HEK293 (cell line): Measurements from ENCODE around the gene ARSB.

Experiments used
- KLF10 ChIP-seq: fragments of 450-650 bp; IDR thresholded peaks from 2 replicates; pipeline ENCODE4 v1.5.1; 2018; ENCODE audit warnings: missing biosample characterization, mild to moderate bottlenecking, missing genetic modification characterization
- MZF1 ChIP-seq: fragments of 450-650 bp; formaldehyde crosslinking; IDR thresholded peaks from 2 replicates; pipeline ENCODE4 v1.5.1; 2017; ENCODE audit warnings: missing biosample characterization, missing genetic modification characterization, borderline replicate concordance
- YY2 ChIP-seq: fragments of 450-650 bp; formaldehyde crosslinking; IDR thresholded peaks from 2 replicates; pipeline ENCODE4 v1.5.1; 2016; ENCODE audit warnings: missing biosample characterization, missing genetic modification characterization
- ZBTB17 ChIP-seq: fragments of 450-650 bp; formaldehyde crosslinking; IDR thresholded peaks from 2 replicates; pipeline ENCODE4 v1.5.1; 2016; ENCODE audit warnings: missing biosample characterization, missing genetic modification characterization
- ZBTB6 ChIP-seq: fragments of 450-650 bp; formaldehyde crosslinking; IDR thresholded peaks from 2 replicates; pipeline ENCODE4 v1.5.1; 2017; ENCODE audit warnings: missing biosample characterization, missing genetic modification characterization
- ZEB2 ChIP-seq: fragments of 450-650 bp; formaldehyde crosslinking; IDR thresholded peaks from 2 replicates; pipeline ENCODE4 v1.5.1; 2016; ENCODE audit warnings: missing biosample characterization, missing genetic modification characterization
- ZIC2 ChIP-seq: fragments of 450-650 bp; formaldehyde crosslinking; IDR thresholded peaks from 2 replicates; pipeline ENCODE4 v1.5.1; 2016; ENCODE audit warnings: missing biosample characterization, missing genetic modification characterization
- ZNF133 ChIP-seq: fragments of 450-650 bp; formaldehyde crosslinking; IDR thresholded peaks from 2 replicates; pipeline ENCODE4 v1.5.1; 2016; ENCODE audit warnings: missing biosample characterization, missing genetic modification characterization
- ZNF146 ChIP-seq: fragments of 450-650 bp; formaldehyde crosslinking; IDR thresholded peaks from 2 replicates; pipeline ENCODE4 v1.5.1; 2016; ENCODE audit warnings: missing biosample characterization, missing genetic modification characterization
- ZNF155 ChIP-seq: fragments of 450-650 bp; formaldehyde crosslinking; IDR thresholded peaks from 2 replicates; pipeline ENCODE4 v1.5.1; 2016; ENCODE audit warnings: missing biosample characterization, missing genetic modification characterization
- ZNF169 ChIP-seq: fragments of 450-650 bp; formaldehyde crosslinking; IDR thresholded peaks from 2 replicates; pipeline ENCODE4 v1.5.1; 2016; ENCODE audit warnings: missing biosample characterization, missing genetic modification characterization
- ZNF174 ChIP-seq: fragments of 450-650 bp; formaldehyde crosslinking; IDR thresholded peaks from 2 replicates; pipeline ENCODE4 v1.5.0; 2017; ENCODE audit warnings: missing biosample characterization, mild to moderate bottlenecking, missing genetic modification characterization
- ZNF175 ChIP-seq: fragments of 450-650 bp; formaldehyde crosslinking; IDR thresholded peaks from 2 replicates; pipeline ENCODE4 v1.5.1; 2016; ENCODE audit warnings: missing biosample characterization, missing genetic modification characterization
- ZNF18 ChIP-seq: fragments of 450-650 bp; formaldehyde crosslinking; IDR thresholded peaks from 2 replicates; pipeline ENCODE4 v1.5.1; 2016; ENCODE audit warnings: missing biosample characterization, missing genetic modification characterization
- ZNF202 ChIP-seq: fragments of 450-650 bp; formaldehyde crosslinking; IDR thresholded peaks from 2 replicates; pipeline ENCODE4 v1.5.1; 2016; ENCODE audit warnings: missing biosample characterization, missing genetic modification characterization, borderline replicate concordance
- ZNF214 ChIP-seq: fragments of 450-650 bp; formaldehyde crosslinking; IDR thresholded peaks from 2 replicates; pipeline ENCODE4 v1.5.1; 2017; ENCODE audit warnings: missing biosample characterization, mild to moderate bottlenecking, missing genetic modification characterization, borderline replicate concordance
- ZNF221 ChIP-seq: fragments of 450-650 bp; formaldehyde crosslinking; IDR thresholded peaks from 2 replicates; pipeline ENCODE4 v1.5.1; 2017; ENCODE audit warnings: missing biosample characterization, missing genetic modification characterization, borderline replicate concordance
- ZNF24 ChIP-seq: fragments of 450-650 bp; formaldehyde crosslinking; IDR thresholded peaks from 2 replicates; pipeline ENCODE4 v1.5.1; 2016; ENCODE audit warnings: missing biosample characterization, missing genetic modification characterization
- ZNF354C ChIP-seq: fragments of 450-650 bp; formaldehyde crosslinking; IDR thresholded peaks from 2 replicates; pipeline ENCODE4 v1.5.1; 2016; ENCODE audit warnings: missing biosample characterization, missing genetic modification characterization, low read depth, borderline replicate concordance
- ZNF366 ChIP-seq: fragments of 450-650 bp; formaldehyde crosslinking; conservative IDR thresholded peaks from 2 replicates; pipeline ENCODE4 v1.5.1; 2016; ENCODE audit warnings: missing biosample characterization, missing genetic modification characterization
- ZNF48 ChIP-seq: fragments of 450-650 bp; formaldehyde crosslinking; IDR thresholded peaks from 2 replicates; pipeline ENCODE4 v1.5.1; 2016; ENCODE audit warnings: missing biosample characterization, missing genetic modification characterization
- ZNF510 ChIP-seq: fragments of 450-650 bp; formaldehyde crosslinking; IDR thresholded peaks from 2 replicates; pipeline ENCODE4 v1.5.1; 2018; ENCODE audit warnings: mild to moderate bottlenecking, missing genetic modification characterization, missing biosample characterization; ENCODE audit not compliant: insufficient replicate concordance
- ZNF521 ChIP-seq: fragments of 450-650 bp; formaldehyde crosslinking; IDR thresholded peaks from 2 replicates; pipeline ENCODE4 v1.5.1; 2017; ENCODE audit warnings: missing biosample characterization, mild to moderate bottlenecking, missing genetic modification characterization
- ZNF530 ChIP-seq: fragments of 450-650 bp; formaldehyde crosslinking; IDR thresholded peaks from 2 replicates; pipeline ENCODE4 v1.5.1; 2016; ENCODE audit warnings: low read depth, missing biosample characterization, missing genetic modification characterization
- ZNF596 ChIP-seq: fragments of 450-650 bp; IDR thresholded peaks from 2 replicates; pipeline ENCODE4 v1.5.0; 2018; ENCODE audit warnings: missing biosample characterization, mild to moderate bottlenecking, missing genetic modification characterization, moderate library complexity
- ZNF610 ChIP-seq: fragments of 450-650 bp; formaldehyde crosslinking; IDR thresholded peaks from 2 replicates; pipeline ENCODE4 v1.5.1; 2016; ENCODE audit warnings: missing biosample characterization, missing genetic modification characterization, borderline replicate concordance
- ZNF624 ChIP-seq: fragments of 450-650 bp; formaldehyde crosslinking; IDR thresholded peaks from 2 replicates; pipeline ENCODE4 v1.5.1; 2017; ENCODE audit warnings: missing biosample characterization, missing genetic modification characterization
- ZNF639 ChIP-seq: fragments of 450-650 bp; formaldehyde crosslinking; IDR thresholded peaks from 2 replicates; pipeline ENCODE4 v1.5.1; 2016; ENCODE audit warnings: missing biosample characterization, missing genetic modification characterization
- ZNF654 ChIP-seq: fragments of 450-650 bp; formaldehyde crosslinking; IDR thresholded peaks from 2 replicates; pipeline ENCODE4 v1.5.1; 2016; ENCODE audit warnings: low read depth, missing biosample characterization, missing genetic modification characterization
- ZNF658 ChIP-seq: fragments of 450-650 bp; formaldehyde crosslinking; IDR thresholded peaks from 2 replicates; pipeline ENCODE4; 2016; ENCODE audit warnings: missing biosample characterization, missing genetic modification characterization
- ZNF670 ChIP-seq: fragments of 450-650 bp; formaldehyde crosslinking; IDR thresholded peaks from 2 replicates; pipeline ENCODE4 v1.5.1; 2016; ENCODE audit warnings: missing biosample characterization, missing genetic modification characterization, low read depth
- ZNF677 ChIP-seq: fragments of 450-650 bp; IDR thresholded peaks from 2 replicates; pipeline ENCODE4 v1.5.0; 2018; ENCODE audit warnings: missing biosample characterization, mild to moderate bottlenecking, missing genetic modification characterization, moderate library complexity
- ZNF701 ChIP-seq: fragments of 450-650 bp; formaldehyde crosslinking; IDR thresholded peaks from 2 replicates; pipeline ENCODE4 v1.5.1; 2016; ENCODE audit warnings: missing biosample characterization, missing genetic modification characterization
- ZNF704 ChIP-seq: fragments of 450-650 bp; formaldehyde crosslinking; IDR thresholded peaks from 2 replicates; pipeline ENCODE4 v1.5.1; 2016; ENCODE audit warnings: missing biosample characterization, missing genetic modification characterization
- ZNF792 ChIP-seq: fragments of 450-650 bp; formaldehyde crosslinking; IDR thresholded peaks from 2 replicates; pipeline ENCODE4 v1.5.1; 2016; ENCODE audit warnings: missing biosample characterization, missing genetic modification characterization
- ZNF830 ChIP-seq: fragments of 450-650 bp; IDR thresholded peaks from 2 replicates; pipeline ENCODE4 v1.5.0; 2018; ENCODE audit warnings: missing biosample characterization, missing genetic modification characterization, low read depth, mild to moderate bottlenecking, moderate library complexity
- ZSCAN16 ChIP-seq: fragments of 450-650 bp; formaldehyde crosslinking; IDR thresholded peaks from 2 replicates; pipeline ENCODE4 v1.5.1; 2016; ENCODE audit warnings: missing biosample characterization, missing genetic modification characterization
- ZSCAN30 ChIP-seq: fragments of 450-650 bp; IDR thresholded peaks from 2 replicates; pipeline ENCODE4 v1.5.1; 2018; ENCODE audit warnings: missing biosample characterization, mild to moderate bottlenecking, missing genetic modification characterization, moderate library complexity

ARSB gene

GRCh38 chr5:78738104-78738503, 247.0 kb downstream of the ARSB start (continued):
- TF ChIP-seq ZNF624 (no peak), KLF10 (tag by site-specific recombination) (no peak), ZNF701 (tag by site-specific recombination) (no peak), ZNF792 (tag by site-specific recombination) (no peak), ZNF510 (tag by site-specific recombination) (peak; percentile 90), ZNF677 (no peak), ZNF202 (tag by site-specific recombination) (peak; percentile 98), ZNF354C (tag by site-specific recombination) (peak; percentile 92; the same call in 1 of the 2 replicates), YY2 (tag by site-specific recombination) (no peak), ZNF155 (tag by site-specific recombination) (0 out of 2 replicates have a peak, but pooled peaks have one; percentile 55), ZNF214 (peak; percentile 34; the same call in 1 of the 2 replicates), ZNF18 (peak; percentile 52; the same call in 1 of the 2 replicates), ZNF175 (tag by site-specific recombination) (no peak), ZNF221 (tag by site-specific recombination) (peak; percentile 51; the same call in 1 of the 2 replicates), ZNF530 (tag by site-specific recombination) (peak; percentile 83; the same call in 1 of the 2 replicates), ZNF48 (tag by site-specific recombination) (no peak), ZNF24 (peak; percentile 50; the same call in 1 of the 2 replicates), ZBTB6 (tag by site-specific recombination) (no peak), ZNF658 (no peak), ZNF596 (tag by site-specific recombination) (no peak), ZSCAN30 (tag by site-specific recombination) (no peak), ZNF133 (no peak), ZNF174 (no peak), ZNF639 (tag by site-specific recombination) (0 out of 2 replicates have a peak, but pooled peaks have one; percentile 54), ZIC2 (tag by site-specific recombination) (no peak), ZNF610 (no peak), ZNF146 (no peak), MZF1 (tag by site-specific recombination) (peak; percentile 62; the same call in 1 of the 2 replicates), ZNF521 (tag by site-specific recombination) (no peak), ZBTB17 (no peak), ZNF654 (tag by site-specific recombination) (peak; percentile 49), ZNF704 (tag by site-specific recombination) (peak; percentile 85; the same call in 1 of the 2 replicates), ZNF366 (tag by site-specific recombination) (0 out of 2 replicates have a peak, but pooled peaks have one; percentile 24), ZNF169 (tag by site-specific recombination) (no peak), ZNF670 (tag by site-specific recombination) (no peak), ZSCAN16 (no peak), ZNF830 (tag by site-specific recombination) (no peak), ZEB2 (tag by site-specific recombination) (no peak)
